Forelimb muscle (tissue), 1 donor: ENCODE results near the gene CHURC1. TPM values are rescaled to one million over a fixed set of nuclear protein-coding genes. Genes with fewer than 3 reads are reported as not detected.

Experiments used
- DNase-seq: peaks from one replicate; pipeline ENCODE4 v3.0.0-alpha.2; 2013; ENCODE audit warnings: low read depth
- polyA plus RNA-seq: library from polyadenylated mRNA; unstranded; fragments of 120-200 nt; gene quantifications from one replicate; pipeline ENCODE4 v1.2.1, GENCODE V29; 2013; ENCODE audit not compliant: insufficient read length

The CHURC1 gene
- polyA plus RNA-seq, 1 donor: 38.5 TPM

- DNase-seq: no peak
Observed at GRCh38 chr14:64938972-64939816, 24.9 kb downstream of the CHURC1 start.

- no peak for DNase-seq
Observed at GRCh38 chr14:64939817-64940190, 25.5 kb downstream of the CHURC1 start.

- DNase-seq: no peak
Observed at GRCh38 chr14:64940336-64940910, 26.2 kb downstream of the CHURC1 start.

GRCh38 chr14:64942531-64943111 is 28.4 kb downstream of the CHURC1 start, which contains the start of gene GPX2:
Gene GPX2, minus strand, starts transcription at chr14:64942745. Its CDS starts 19 bp downstream, at chr14:64942726.
- DNase-seq: no peak

GRCh38 chr14:64943556-64943955 is 29.3 kb downstream of the CHURC1 start:
- DNase-seq: no peak

GRCh38 chr14:64944041-64944440 is 29.8 kb downstream of the CHURC1 start:
- DNase-seq: no peak

- DNase-seq: no peak
Observed at GRCh38 chr14:64944861-64945260, 30.6 kb downstream of the CHURC1 start.

GRCh38 chr14:64945431-64946178 is 31.4 kb downstream of the CHURC1 start:
- DNase-seq: no peak

GRCh38 chr14:64946310-64947045 is 32.2 kb downstream of the CHURC1 start:
- DNase-seq: no peak

GRCh38 chr14:64947710-64948611 is 33.7 kb downstream of the CHURC1 start:
- DNase-seq: no peak

GRCh38 chr14:64948612-64949210 is 34.5 kb downstream of the CHURC1 start:
- no peak for DNase-seq

GRCh38 chr14:64950889-64951288 is 36.6 kb downstream of the CHURC1 start:
- DNase-seq: no peak

- DNase-seq: no peak
Observed at GRCh38 chr14:64951291-64951690, 37.0 kb downstream of the CHURC1 start.

- no peak for DNase-seq
Observed at GRCh38 chr14:64951724-64952123, 37.5 kb downstream of the CHURC1 start.

GRCh38 chr14:64952598-64953309 is 38.5 kb downstream of the CHURC1 start:
- no peak for DNase-seq

GRCh38 chr14:64953310-64953654 is 39.0 kb downstream of the CHURC1 start:
- DNase-seq: no peak

- DNase-seq: no peak
Observed at GRCh38 chr14:64953661-64954060, 39.4 kb downstream of the CHURC1 start.

GRCh38 chr14:64954491-64955240 is 40.4 kb downstream of the CHURC1 start:
- no peak for DNase-seq

- DNase-seq: no peak
Observed at GRCh38 chr14:64955297-64955696, 41.0 kb downstream of the CHURC1 start.
